HS-27A (cell line): ENCODE results near the gene DMAC2.
"Not testable (repeated sequence)": the region's sequence is repeated elsewhere in the genome, so short reads cannot be mapped to it uniquely, and the experiment has no call there.

ENCODE experiments used
- DNase-seq: peaks from one replicate; pipeline ENCODE4 v3.0.0-alpha.2; 2012; ENCODE audit warnings: low read depth, missing footprints

The DMAC2 gene

DNA sequence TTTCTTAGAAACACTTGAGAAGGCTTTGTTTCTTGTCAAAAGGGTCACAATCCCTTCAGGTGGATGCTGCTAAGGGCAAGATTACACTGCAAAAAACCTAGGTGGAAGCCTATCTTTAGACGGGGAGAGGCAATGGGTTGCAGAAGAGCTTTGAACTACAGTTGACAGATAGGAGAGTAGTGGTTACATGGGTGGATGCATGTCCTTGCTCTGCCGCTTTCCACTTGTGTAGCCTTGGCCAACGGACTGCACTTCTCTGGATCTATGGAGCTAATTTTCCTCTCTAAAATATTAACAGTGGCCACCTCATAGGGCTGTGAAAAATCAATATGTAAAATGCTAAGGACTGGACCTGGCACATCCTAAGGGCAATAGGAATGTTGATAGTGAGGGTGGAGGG, 41.1 kb downstream of the DMAC2 start:
- DNase-seq = no peak

DNA sequence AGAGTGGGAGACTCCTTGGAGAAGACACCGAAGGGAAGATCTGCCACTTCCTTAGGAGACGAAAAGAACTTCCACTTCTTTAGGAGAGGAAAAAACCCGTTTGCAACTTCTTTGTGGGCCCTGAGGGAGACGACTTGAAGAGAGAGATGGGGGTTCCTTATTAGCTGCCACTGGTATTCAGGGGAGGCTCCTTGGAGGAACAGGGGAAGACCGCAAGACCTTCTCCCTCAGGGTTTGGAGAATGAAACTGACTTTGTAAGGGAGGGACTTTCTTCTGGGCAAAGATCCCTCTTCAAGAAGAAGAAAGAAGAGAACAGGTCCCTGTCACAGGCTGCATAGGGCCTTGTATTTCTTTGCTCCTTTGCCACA, 41.7 kb downstream of the DMAC2 start:
- no peak for DNase-seq

DNA sequence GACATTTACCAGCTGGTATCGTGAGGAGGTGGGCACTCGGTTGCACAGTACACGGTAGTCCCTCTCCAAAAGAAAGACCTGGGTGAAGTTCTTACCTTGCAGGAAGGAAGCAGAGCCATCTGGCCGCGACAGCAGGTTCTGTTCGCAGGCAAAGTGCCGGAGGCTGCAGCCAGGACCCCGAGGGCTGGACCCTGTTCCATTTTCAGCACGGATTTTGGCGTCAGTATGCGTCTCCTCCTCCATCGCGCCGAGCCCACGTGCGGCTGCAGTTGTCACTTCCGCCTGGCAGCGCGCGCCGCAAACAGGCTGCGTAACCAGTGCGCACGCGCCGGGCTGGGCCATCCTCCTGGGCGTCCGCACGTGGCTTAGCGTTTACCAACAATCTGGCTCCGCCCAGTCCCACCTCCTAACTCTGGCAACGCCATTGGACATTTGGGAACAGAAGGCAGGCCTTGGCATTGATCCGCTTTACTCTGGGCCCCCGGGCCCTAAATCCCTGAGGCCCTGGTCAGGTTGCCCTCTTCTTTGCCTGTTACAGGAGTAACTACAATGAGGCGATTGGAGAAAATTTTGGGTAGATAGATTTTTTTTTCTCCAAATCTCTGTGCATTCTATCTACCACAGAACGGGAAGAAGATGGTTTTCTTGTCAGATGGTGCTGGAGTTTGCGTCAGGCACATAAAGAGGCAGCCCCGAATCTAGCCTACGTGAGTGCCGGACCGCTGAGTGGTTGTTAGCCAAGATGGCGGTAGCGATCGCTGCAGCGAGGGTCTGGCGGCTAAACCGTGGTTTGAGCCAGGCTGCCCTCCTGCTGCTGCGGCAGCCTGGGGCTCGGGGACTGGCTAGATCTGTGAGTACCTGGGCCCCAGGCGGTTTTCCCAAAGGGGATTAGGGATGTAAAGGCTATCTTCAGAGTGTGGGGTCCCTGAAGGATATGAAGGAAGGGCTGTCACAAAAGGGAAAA, 42.3 kb downstream of the DMAC2 start, which contains the start of the genes BCKDHA and EXOSC5:
Gene BCKDHA, plus strand, starts transcription at position 733 of the 964 bp plus-strand sequence. Its CDS starts 10 bp downstream, at position 743.
Gene EXOSC5, minus strand, starts transcription at position 274 of the 964 bp plus-strand sequence. Its CDS starts 31 bp downstream, at position 243.
- peak; percentile 100 for DNase-seq

DNA sequence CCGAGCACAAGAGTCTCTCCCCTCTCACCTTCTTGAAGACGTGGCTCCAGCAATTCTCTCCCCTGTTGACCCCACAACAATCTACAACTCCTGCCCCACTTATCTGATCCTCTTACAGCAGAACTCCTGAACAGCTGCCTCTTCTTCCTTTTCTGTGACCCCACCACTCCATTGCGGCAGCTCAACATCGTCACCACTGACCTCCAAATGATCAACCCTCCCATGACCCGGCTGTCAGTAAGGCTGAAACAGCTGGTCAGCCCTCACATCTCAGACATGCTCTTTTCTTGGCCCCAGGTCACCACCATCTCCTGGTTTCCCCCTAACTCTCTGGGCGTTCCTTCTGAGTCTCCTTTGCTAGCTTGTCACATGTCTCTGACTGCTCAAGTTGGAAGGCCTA, 44.4 kb downstream of the DMAC2 start:
- DNase-seq = no peak

DNA sequence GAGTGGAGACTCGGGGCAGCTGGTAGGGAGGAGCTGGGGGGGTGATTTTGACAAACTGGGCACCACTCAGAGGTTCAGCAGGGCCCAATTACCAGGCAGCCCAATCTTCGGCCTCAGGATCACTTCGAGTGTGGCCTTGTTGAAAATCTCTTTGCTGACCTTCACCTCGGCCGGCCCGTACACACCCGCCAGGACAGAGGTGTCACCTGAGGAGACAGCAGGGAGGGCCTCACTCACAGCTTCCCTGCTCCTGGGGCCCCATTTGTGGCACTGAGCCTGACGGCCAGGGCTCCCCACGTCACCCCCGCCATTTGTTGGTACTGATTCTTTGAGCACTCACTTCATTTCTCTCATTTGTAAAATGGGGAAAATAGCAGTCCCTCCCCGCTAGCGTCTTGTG, 46.9 kb downstream of the DMAC2 start:
- DNase-seq = no peak

DNA sequence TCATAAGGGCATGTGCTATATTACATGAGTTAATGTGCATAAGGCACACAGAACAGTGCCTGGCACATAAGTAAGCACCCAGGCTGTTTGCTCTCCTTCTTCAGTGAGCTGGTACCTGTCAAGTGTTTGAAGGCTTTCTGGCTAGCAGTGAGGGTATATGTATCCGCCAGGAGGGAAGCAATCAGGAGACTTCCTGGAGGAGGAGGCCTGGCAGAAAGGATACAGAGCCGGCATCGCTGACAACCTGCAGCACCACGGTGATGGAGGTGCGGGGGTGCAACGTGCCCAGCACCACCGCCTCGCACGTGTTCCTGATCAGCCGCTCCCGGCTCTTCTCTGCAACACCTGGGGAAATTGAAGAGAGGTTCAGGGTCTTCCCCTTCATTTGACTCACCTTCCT, 48.1 kb downstream of the DMAC2 start:
- no peak for DNase-seq

DNA sequence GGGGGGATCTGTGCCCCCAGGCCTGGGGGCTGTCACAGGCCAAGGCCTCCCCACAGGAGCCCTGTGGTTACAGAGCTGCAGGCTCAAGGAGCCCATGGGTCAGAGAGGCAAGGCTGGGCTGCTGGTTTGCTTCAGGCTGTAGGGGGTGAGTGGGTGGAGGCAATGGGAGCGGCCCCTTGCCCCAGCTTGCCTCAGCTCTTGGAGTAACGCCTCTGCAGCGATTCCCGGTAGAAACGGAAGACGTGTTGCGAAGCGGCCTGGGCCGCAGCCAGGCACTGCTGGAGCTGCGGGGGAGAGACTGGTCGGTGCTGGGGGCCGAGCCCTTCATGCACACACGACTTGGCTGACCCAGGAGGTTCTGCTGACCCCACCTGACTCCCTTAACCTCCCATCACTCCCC, 53.3 kb downstream of the DMAC2 start:
- DNase-seq = no peak

DNA sequence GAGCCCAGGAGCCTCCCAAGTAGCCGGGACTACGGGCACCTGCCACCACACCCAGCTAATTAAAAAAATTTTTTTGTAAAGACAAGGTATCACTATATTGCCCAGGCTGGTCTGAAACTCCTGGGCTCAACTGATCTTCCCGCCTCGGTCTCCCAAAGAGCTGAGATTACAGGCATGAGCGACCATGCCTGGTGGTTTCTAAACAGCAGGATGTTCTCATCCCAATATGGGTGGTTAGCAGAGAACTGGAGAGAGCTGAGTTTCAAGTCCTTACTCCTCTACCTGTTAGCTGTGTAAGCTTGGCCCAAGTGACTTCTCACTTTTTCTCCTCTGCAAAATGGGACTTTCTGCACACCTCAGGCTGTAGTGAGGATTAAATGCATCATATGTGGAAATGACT, 55.4 kb downstream of the DMAC2 start:
- no peak for DNase-seq

DNA sequence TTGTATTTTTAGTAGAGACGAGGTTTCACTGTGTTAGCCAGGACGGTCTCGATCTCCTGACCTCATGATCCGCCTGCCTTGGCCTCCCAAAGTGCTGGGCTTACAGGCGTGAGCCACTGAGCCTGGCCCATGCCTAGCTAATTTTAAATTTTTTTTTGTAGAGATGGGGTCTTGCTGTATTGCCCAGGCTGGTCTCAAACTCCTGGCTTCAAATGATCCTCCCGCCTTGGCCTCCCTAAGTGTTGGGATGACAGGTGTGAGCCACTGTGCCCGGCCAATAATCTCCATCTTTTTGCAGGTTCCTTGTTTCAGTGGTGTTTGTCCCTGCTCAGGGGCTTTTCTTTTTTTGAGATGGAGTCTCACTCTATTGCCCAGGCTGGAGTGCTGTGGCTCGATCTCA, 58.2 kb downstream of the DMAC2 start:
- DNase-seq = not testable (repeated sequence)
